GM10248 (cell line): ENCODE data around the gene MPHOSPH6.

Experiments
- CTCF ChIA-PET: fragments of 300-600 bp; sonication (Branson Sonifier 250); formaldehyde crosslinking; extraction: SDS; loops from one replicate; lab custom pipeline; 2021; ENCODE audit warnings: antibody characterized with exemption; lab: Yijun Ruan, JAX
- POLR2A ChIA-PET: fragments of 350-650 bp; sonication (Branson Sonifier 250); formaldehyde crosslinking; extraction: SDS; loops from one replicate; lab custom pipeline; 2020; ENCODE audit warnings: antibody characterized with exemption; lab: Yijun Ruan, JAX
- DNase-seq: peaks from one replicate; pipeline ENCODE4 v3.0.0; 2012; ENCODE audit errors: extremely low spot score
- TF ChIP-seq, protein P1 (sequence below): IDR thresholded peaks from 2 replicates; pipeline ENCODE4 v1.5.1; 2012; ENCODE audit warnings: mild to moderate bottlenecking, low read depth; ENCODE audit errors: extremely low read depth, missing control alignments, control extremely low read depth

MPHOSPH6 gene

DNA sequence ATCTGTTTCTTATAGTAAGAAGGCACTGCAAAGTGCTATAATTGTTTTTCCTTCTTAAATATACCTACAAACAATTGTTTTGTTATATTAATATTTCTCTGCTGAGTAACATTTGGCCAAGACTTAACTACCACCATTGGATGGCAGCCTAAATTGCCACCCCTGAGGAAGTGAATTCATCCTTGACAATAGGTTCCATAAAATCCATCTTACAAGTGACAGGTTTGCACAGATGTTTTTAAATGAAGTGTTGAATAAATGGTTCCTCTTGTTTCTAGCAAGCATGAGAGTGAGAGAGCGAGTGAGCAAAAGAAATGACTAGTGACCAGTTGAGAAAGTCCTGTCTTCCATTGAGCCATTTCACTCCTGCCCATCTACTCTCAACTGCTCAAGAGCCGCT lies 8.3 kb upstream of the MPHOSPH6 start:
- TF ChIP-seq, protein P1, sequence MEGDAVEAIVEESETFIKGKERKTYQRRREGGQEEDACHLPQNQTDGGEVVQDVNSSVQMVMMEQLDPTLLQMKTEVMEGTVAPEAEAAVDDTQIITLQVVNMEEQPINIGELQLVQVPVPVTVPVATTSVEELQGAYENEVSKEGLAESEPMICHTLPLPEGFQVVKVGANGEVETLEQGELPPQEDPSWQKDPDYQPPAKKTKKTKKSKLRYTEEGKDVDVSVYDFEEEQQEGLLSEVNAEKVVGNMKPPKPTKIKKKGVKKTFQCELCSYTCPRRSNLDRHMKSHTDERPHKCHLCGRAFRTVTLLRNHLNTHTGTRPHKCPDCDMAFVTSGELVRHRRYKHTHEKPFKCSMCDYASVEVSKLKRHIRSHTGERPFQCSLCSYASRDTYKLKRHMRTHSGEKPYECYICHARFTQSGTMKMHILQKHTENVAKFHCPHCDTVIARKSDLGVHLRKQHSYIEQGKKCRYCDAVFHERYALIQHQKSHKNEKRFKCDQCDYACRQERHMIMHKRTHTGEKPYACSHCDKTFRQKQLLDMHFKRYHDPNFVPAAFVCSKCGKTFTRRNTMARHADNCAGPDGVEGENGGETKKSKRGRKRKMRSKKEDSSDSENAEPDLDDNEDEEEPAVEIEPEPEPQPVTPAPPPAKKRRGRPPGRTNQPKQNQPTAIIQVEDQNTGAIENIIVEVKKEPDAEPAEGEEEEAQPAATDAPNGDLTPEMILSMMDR, result no peak
- DNase-seq, result no peak
- CTCF ChIA-PET, result no interaction called here
- POLR2A ChIA-PET, result no interaction called here

DNA sequence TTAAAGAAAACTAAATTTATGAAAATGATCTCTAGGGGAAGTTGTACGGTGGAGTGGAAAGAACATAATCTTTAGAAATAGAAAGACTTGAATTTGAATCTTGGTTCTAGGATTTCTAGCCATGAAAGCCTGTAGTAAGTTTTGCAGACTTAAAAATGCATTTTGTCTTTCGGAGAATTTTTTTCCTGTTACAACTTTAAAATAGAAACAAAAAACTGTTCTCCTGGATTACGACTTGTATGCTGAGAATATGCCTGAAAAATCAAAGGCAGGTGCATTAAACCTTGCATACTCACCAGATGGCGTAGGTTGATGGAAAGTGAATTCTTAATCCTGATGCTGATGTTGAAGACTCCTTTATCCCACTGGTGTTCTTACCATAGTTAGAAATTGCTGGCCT lies 7.5 kb upstream of the MPHOSPH6 start:
- DNase-seq, result no peak
- TF ChIP-seq, protein P1, result no peak
- POLR2A ChIA-PET, result no interaction called here
- CTCF ChIA-PET, result no interaction called here

DNA sequence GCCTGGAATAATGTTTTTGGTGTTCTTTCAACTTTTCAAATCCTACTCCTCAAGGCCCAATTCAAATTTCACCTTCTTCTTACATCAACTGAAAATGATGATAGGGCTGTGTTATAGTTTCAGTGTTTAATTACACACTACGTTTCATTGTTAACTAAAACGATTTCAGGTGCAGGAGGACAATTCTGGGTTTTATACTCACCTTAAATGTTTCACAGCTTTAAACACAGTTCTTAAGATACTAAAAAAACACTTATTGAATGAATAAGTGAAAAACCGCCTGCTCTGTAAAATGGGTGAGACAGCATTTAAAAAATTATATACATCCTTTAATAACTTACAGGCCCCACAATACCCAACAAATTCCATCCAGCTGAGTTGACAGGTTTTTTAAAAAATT lies 6.2 kb upstream of the MPHOSPH6 start:
- TF ChIP-seq, protein P1, result no peak
- POLR2A ChIA-PET, result no interaction called here
- CTCF ChIA-PET, result interaction anchor here (1.5 kb wide), 1 partner anchor 13 kb away, joined by 3 read pairs; no protein-coding TSS in a partner anchor
- DNase-seq, result no peak

DNA sequence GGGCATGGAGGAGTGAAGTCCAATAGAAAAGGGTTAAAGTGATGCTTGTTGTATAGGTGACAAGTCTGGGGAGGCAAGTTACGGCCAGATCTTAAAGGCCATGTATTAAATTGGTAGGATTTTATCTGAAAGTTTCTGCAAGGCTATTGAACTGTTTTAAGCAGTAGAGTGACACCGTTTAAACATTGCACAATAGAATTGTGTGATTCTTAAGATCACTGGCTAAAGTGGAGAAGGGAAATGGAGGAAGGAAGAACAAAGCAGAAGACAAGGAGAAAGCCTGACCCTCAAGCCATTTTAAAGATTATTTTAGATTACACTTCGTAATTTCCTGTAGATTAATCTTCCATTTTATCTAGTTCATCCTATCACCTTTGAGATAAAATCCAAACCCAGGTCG lies 5.6 kb upstream of the MPHOSPH6 start:
- POLR2A ChIA-PET, result no interaction called here
- TF ChIP-seq, protein P1, result no peak
- CTCF ChIA-PET, result interaction anchor here (1.5 kb wide), 1 partner anchor 14 kb away, joined by 3 read pairs; no protein-coding TSS in a partner anchor
- DNase-seq, result no peak

DNA sequence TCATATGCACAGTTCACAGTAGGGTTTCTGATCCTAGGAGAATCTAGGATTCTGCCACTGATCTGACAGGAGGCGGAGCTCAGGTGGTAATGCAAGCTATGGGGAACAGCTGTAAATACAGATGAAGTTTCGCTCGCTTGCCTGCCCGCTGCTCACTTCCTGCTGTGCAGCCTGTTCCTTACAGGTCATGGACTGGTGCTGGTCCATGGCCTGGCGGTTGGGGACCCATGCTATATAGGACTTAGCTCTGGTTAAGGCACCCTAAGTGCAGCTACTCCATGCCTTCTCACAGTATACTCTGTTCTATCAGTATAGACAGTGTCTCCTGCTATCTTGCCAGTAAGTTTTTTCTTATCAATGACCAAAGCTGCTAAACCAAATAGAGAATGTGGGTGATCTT lies 2.4 kb downstream of the MPHOSPH6 start:
- DNase-seq, result no peak
- ChIA-PET CTCF (interaction anchor here (1.2 kb wide), 2 partner anchors 14 to 62 kb away, joined by 3 to 4 read pairs; no protein-coding TSS in a partner anchor), POLR2A (no interaction called here)
- TF ChIP-seq, protein P1, result no peak

DNA sequence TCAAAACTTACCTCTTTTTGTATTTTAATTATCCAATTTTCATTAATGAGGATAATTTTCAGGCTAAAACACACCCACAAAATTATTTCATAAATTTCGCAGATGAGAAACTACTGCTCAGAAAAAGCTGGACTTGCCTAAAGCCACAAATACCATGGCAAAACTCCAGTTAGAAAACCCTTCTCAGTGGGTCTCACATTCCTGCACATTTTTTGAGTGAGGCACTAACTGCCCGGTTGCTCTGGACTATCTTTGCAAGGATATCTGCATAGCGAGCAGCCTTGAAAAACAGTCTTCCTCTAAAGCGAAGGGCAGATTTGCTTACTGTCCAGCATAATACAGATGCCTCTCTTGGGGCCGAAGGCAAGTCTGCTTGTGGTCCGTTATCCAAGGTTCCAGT lies 9.8 kb downstream of the MPHOSPH6 start:
- ChIA-PET POLR2A (no interaction called here), CTCF (interaction anchor here (1.4 kb wide), 1 partner anchor 9 kb away, joined by 4 read pairs; the partner anchor contains the start of gene MPHOSPH6)
- DNase-seq, result no peak
- TF ChIP-seq, protein P1, result no peak

DNA sequence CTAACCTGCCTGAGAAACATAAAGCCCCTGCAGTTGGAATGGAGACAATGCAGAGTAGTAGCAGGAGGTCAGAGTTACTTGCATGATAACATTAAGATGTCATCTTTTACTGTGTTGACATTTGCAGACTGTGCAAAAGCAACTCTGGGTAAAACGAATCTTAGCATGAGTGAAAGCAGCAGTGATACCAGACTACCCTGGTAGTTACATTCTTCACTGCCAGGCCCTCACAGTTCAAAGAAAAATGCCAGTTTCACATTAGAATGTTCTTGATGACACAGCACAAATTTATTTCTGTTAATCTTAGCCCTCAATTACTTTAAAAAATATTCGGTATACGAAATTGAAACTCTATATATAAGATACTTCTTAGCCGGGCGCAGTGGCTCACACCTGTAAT lies 12.2 kb downstream of the MPHOSPH6 start:
- CTCF ChIA-PET, result no interaction called here
- TF ChIP-seq, protein P1, result no peak
- POLR2A ChIA-PET, result no interaction called here
- no peak for DNase-seq
